Femur (tissue), 1 donor: ENCODE results near the gene KIAA1671.
A peak's percentile ranks its signal among the peaks of the same experiment; 100 is the strongest.
"Not testable (repeated sequence)": the region's sequence is repeated elsewhere in the genome, so short reads cannot be mapped to it uniquely, and the experiment has no call there.

Experiments used
- DNase-seq: peaks from one replicate; pipeline ENCODE4 v3.0.0-alpha.2; 2017

The KIAA1671 gene

GRCh38 chr22:25177226-25177625, 224.7 kb downstream of the KIAA1671 start:
- no peak for DNase-seq

DNA sequence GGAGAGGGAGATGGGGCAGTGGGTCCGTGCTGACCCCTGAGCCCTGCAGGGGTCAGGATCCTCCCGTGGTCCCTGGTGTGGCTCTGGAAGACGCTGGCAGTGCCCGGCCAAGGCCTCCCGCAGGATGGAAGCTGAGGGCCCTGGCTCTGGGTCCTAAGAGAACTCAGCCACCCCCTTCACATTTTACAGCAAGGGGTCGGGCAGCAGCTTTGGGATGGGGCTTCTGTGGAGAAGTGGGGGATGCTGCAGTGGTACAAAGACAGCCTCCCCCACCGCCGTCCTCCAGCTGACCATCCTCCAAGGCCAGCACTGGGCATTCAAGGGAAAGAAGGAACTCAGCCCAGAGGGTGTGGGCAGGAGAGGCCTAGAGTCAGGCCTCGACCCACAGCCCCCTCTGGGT, 225.4 kb downstream of the KIAA1671 start:
- DNase-seq: no peak

DNA sequence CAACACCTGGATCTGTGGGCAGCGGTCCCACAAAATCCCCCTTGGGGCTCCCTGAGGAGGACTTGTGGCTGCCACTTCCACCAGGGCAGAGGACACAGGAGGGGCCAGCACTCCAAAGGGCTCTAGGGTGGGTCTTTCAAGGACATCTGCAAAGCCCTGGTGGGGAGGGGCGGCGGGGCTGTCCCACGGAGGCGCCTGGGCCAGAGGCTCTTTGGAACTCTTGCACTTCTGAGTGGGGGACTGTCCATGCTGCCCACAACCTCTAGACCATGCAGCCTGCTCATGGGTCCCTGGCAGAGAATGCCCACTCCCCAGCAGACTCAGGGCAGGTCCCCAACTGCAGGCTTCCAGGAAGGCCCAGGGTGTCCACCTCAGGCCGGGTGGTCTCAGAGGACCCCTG, 225.8 kb downstream of the KIAA1671 start:
- not testable (repeated sequence) for DNase-seq

GRCh38 chr22:25178869-25179631, 226.5 kb downstream of the KIAA1671 start:
- DNase-seq: not testable (repeated sequence)

- no peak for DNase-seq
These were observed 229.9 kb downstream of the KIAA1671 start for GRCh38 chr22:25182131-25183110.

DNA sequence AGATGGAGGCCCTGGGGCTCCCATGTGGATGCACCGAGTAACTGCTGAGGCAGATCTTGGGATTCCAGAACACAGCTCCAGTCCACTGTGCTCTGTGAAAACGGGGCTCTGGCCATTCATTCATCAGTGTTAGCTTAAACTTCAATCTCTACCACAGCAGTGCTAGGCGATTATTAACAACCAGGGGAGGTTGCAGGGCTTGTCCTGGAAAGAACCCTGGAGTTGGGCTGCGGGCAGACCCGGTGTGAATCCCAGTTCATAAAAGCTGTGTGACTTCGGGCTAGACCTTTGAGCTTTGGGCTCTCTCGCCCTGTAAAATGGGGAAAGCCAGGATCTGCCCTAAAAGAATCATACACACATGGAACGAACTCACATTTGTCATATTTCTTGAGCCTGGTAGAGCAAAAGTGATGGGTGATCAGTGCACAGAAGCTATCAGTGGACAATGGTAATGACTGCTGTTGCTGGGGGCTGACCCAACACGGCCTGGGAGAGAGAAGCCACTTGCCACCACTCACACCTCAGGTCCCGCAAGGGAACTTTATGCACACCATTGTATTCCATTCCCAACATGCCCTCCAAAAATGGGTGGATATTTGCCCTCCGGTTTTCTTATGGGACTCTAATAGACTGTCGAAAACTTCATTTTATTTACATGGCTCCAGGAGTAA, 231.6 kb downstream of the KIAA1671 start:
- DNase-seq: no peak

- DNase-seq: no peak
These were observed 233.6 kb downstream of the KIAA1671 start for GRCh38 chr22:25186140-25186539.

- no peak for DNase-seq
These were observed 235.0 kb downstream of the KIAA1671 start for GRCh38 chr22:25187469-25187868.

DNA sequence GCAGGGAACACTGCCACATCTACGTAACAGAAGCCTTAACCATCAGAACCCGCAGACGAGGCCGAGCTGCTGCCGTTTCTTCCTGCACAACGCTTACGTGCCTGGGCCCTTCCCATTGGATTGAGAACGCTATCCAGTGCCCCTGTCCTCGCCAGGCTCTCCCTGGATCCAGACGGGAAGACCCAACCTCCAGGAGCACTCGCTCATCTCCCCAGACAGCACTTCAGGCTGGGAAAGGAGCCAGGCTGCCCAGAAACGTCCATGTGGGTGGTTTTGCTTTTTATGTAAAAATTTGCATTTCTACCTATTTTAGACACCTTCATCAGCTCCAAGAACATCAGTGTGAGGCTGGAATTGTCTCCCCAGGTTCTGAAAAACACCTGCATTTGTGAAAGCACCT, 239.9 kb downstream of the KIAA1671 start:
- DNase-seq: no peak

- no peak for DNase-seq
These were observed 240.6 kb downstream of the KIAA1671 start for GRCh38 chr22:25193130-25193529.

DNA sequence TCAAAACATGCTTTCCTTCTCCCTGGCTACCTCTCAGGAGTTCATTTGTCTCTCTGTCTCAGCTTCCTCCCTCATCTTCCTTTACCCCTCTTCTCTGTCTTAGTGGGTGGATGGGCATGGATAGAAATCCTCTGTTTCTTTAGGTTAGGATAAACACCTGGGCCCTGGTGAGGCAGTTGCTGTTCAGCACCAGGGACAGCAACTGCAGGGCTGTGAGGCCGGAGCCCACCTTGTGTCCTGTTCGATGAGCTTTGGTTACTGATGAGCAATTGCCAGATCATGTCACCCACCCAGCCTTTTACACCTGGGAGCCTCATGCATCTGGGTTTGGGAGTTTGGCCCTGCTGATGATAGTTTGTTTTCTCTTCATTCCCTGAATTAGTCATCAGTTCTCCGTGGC, 241.0 kb downstream of the KIAA1671 start:
- DNase-seq: no peak

DNA sequence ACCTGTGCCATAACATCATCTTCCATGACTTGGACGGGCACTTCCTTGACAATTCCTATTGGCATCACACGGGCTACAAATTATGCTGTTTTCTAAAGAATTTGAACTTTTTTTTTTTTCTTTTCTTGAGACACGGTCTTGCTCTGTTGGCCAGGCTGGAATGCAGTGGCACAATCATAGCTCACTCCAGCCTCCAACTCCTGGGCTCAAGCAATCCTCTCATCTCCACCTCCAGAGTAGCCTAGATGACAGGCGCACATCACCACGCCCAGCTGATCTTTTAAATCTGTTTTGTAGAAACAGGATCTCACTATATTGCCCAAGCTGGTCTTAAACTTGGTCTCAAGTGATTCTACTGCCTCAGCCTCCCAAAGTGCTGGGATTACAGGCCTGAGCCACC, 243.8 kb downstream of the KIAA1671 start:
- no peak for DNase-seq

DNA sequence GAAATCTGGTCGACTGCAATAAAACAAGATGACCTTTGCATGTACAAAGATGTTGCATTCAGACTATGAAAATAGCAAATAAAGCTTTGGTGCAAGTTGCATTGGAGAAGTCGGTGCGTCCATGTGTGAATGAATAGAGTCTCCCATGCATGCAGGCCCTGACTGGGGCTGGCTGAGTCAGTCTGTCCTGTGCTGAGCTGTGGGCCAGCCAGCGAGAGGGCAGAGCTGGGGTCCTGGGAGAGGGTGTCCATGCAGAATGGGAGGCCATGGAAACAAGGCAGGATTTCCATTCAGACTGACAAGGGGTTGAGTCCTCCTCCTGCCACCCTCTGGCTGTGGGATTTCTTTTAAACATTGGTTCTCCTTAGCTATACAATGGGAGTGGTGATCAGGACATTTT, 244.8 kb downstream of the KIAA1671 start:
- DNase-seq: no peak

- DNase-seq: no peak
These were observed 247.4 kb downstream of the KIAA1671 start, which contains the start of gene CRYBB3 for GRCh38 chr22:25199731-25200520. TSS of gene CRYBB3 (plus strand) at chr22:25199858. CDS start at chr22:25201397, 1,539 bp downstream.

DNA sequence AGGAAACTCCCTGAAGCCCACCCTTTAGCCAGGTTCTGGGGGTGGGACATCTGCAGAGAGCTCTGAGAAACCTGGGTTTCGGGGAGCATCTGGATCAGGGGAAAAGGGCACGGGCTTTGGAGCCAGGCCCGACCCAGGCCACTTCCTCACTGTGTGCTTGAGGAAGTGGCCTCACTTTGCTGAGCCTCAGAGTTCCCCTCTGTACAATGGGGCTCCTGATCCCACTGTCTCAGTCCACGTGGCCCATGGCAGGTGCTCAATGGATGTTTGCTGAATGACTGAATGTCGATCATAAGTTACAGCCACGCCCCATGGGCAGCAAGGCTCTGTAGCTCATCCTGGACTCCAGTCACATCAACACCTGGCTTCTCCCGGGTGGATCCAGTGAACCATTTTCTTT, 248.5 kb downstream of the KIAA1671 start:
- no peak for DNase-seq

- DNase-seq: no peak
These were observed 249.2 kb downstream of the KIAA1671 start for GRCh38 chr22:25201557-25202273.

- DNase-seq: peak; percentile 62
These were observed 249.9 kb downstream of the KIAA1671 start for GRCh38 chr22:25202290-25202921.

GRCh38 chr22:25203082-25203481, 250.6 kb downstream of the KIAA1671 start:
- no peak for DNase-seq

GRCh38 chr22:25204547-25204946, 252.0 kb downstream of the KIAA1671 start:
- DNase-seq: not testable (repeated sequence)

DNA sequence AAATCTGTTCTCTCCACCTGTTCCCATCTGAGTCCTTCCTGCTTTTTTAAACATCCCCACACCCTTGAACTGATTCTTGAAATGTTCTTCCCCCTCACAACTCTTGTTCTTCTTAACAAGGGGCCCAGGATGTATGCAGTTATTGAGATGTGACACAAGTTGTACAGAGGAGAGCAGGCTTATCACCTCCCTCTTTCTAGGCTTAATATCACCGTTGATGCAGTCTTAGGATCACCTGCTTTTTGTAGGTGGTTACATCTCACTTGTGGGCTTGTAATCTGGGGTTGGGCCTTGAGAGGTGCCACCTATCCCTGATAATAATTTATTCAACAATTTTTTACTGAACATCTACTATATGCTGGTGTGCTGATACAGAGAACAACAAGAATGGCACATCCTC, 253.3 kb downstream of the KIAA1671 start:
- no peak for DNase-seq

- DNase-seq: no peak
These were observed 254.5 kb downstream of the KIAA1671 start for GRCh38 chr22:25206998-25207397.
